ENCODE results near the gene FGGY. TPM values are rescaled to one million over a fixed set of nuclear protein-coding genes. Genes with fewer than 3 reads are reported as not detected.

Gene FGGY
- total RNA-seq, 2 donors from 2014 or later = 14.1 to 14.8 TPM

GRCh38 chr1:59293849-59294248 is 3.0 kb upstream of the FGGY start:
- Histone ChIP-seq H3K9ac (ENCODE audit: extremely low read depth, low read length, poor library complexity, severe bottlenecking) (no peak overlapping the region), H3K4me3 (ENCODE audit: low read length) (no peak overlapping the region), H3K9me3 (ENCODE audit: control insufficient read depth, low read length) (no peaks in the 10 kb centered on the region), H3K36me3 (ENCODE audit: control insufficient read depth, insufficient read depth, low read length) (no peaks in the 10 kb centered on the region), H3K27ac (ENCODE audit: low read depth, low read length) (no peak overlapping the region), H3K27me3 (ENCODE audit: control insufficient read depth, insufficient read depth, low read length, poor library complexity, severe bottlenecking) (no peaks in the 10 kb centered on the region), H3K4me1 (ENCODE audit: control insufficient read depth, insufficient read depth, low read length) (peaks cover 5% of the 10 kb centered on the region)
- no peaks in the 10 kb centered on the region for H3K27me3 Mint-ChIP-seq (ENCODE audit: insufficient read depth)
- no peak overlapping the region for H3K27ac Mint-ChIP-seq
- no peaks in the 10 kb centered on the region for H3K36me3 Mint-ChIP-seq (ENCODE audit: low read depth)
- 87 to 100% methylated on average over 1 to 12 of the region's 12 CpGs for WGBS, 2 experiments (ENCODE audit: insufficient coverage in 1 of 2, insufficient read length in 1 of 2)
- H3K4me1 Mint-ChIP-seq = peaks cover 22% of the 10 kb centered on the region
- no peaks in the 10 kb centered on the region for H3K9me3 Mint-ChIP-seq
- no peak overlapping the region for H3K4me3 Mint-ChIP-seq
- TF ChIP-seq CTCF (conservative IDR thresholded peaks at IDR 0.05) = no peak
- DNase-seq = no peak

GRCh38 chr1:59294423-59294822 is 2.5 kb upstream of the FGGY start:
- H3K4me1 ChIP-seq (ENCODE audit: control insufficient read depth, insufficient read depth, low read length) = peaks cover 5% of the 10 kb centered on the region
- Mint-ChIP-seq H3K27me3 (ENCODE audit: insufficient read depth) (no peaks in the 10 kb centered on the region), H3K36me3 (ENCODE audit: low read depth) (no peaks in the 10 kb centered on the region), H3K4me1 (peaks cover 22% of the 10 kb centered on the region), H3K27ac (no peak overlapping the region), H3K9me3 (no peaks in the 10 kb centered on the region), H3K4me3 (no peak overlapping the region)
- H3K27me3 ChIP-seq (ENCODE audit: control insufficient read depth, insufficient read depth, low read length, poor library complexity, severe bottlenecking) = no peaks in the 10 kb centered on the region
- H3K27ac ChIP-seq (ENCODE audit: low read depth, low read length) = no peak overlapping the region
- H3K36me3 ChIP-seq (ENCODE audit: control insufficient read depth, insufficient read depth, low read length) = no peaks in the 10 kb centered on the region
- no peak for TF ChIP-seq CTCF (conservative IDR thresholded peaks at IDR 0.05)
- WGBS, 2 experiments (ENCODE audit: insufficient coverage in 1 of 2, insufficient read length in 1 of 2) = 98% methylated on average over 4 of the region's 4 CpGs; no CpG with 5 or more reads in 1 of the 2 experiments
- no peak overlapping the region for H3K9ac ChIP-seq (ENCODE audit: extremely low read depth, low read length, poor library complexity, severe bottlenecking)
- H3K4me3 ChIP-seq (ENCODE audit: low read length) = no peak overlapping the region
- no peaks in the 10 kb centered on the region for H3K9me3 ChIP-seq (ENCODE audit: control insufficient read depth, low read length)
- no peak for DNase-seq

GRCh38 chr1:59295618-59296017 is 1.3 kb upstream of the FGGY start:
- DNase-seq = no peak
- H3K36me3 Mint-ChIP-seq (ENCODE audit: low read depth) = no peaks in the 10 kb centered on the region
- TF ChIP-seq CTCF (conservative IDR thresholded peaks at IDR 0.05) = no peak
- no peak overlapping the region for H3K27ac Mint-ChIP-seq
- Histone ChIP-seq H3K9ac (ENCODE audit: extremely low read depth, low read length, poor library complexity, severe bottlenecking) (no peak overlapping the region), H3K4me1 (ENCODE audit: control insufficient read depth, insufficient read depth, low read length) (peaks cover 5% of the 10 kb centered on the region), H3K36me3 (ENCODE audit: control insufficient read depth, insufficient read depth, low read length) (no peaks in the 10 kb centered on the region), H3K9me3 (ENCODE audit: control insufficient read depth, low read length) (no peaks in the 10 kb centered on the region), H3K4me3 (ENCODE audit: low read length) (peak overlapping the region; percentile 80), H3K27ac (ENCODE audit: low read depth, low read length) (no peak overlapping the region), H3K27me3 (ENCODE audit: control insufficient read depth, insufficient read depth, low read length, poor library complexity, severe bottlenecking) (no peaks in the 10 kb centered on the region)
- H3K27me3 Mint-ChIP-seq (ENCODE audit: insufficient read depth) = no peaks in the 10 kb centered on the region
- peak overlapping the region; percentile 72 for H3K4me3 Mint-ChIP-seq
- 74 to 90% methylated on average over 4 of the region's 4 CpGs for WGBS, 2 experiments (ENCODE audit: insufficient coverage in 1 of 2, insufficient read length in 1 of 2)
- H3K9me3 Mint-ChIP-seq = no peaks in the 10 kb centered on the region
- H3K4me1 Mint-ChIP-seq = peaks cover 21% of the 10 kb centered on the region

All from endodermal cell (in vitro differentiated cells).